Measurements from ENCODE around the gene KIF16B. TPM values are rescaled to one million over a fixed set of nuclear protein-coding genes. Genes with fewer than 3 reads are reported as not detected.

The KIF16B gene
- total and polyA plus RNA-seq, 9 of the 15 experiments (the other 6 are each of a cell fraction or from before 2014, with no cell fraction given) = 1.00 to 10.6 (median 8.5) TPM

DNA sequence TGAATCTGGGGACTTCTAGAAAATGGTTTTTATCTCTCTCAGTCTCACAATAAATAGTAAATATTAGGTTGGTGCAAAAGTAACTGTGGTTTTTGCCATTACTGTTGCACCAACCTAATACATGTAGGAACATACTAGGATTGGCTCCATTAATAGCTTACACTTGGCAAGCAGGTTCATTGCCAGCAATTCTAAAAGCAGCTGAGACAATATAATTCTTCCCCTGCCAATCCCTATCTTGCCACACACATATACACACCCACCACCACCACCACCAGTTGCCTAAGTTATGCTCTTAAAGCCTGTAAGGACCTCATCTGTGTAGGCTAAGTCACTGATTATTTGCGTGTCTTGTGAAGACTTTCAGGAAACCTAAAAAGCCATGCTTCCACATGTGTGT, 145.1 kb downstream of the KIF16B start:
- BruUV-seq (replicated peaks) = no TSS peak
- Histone ChIP-seq H3K27ac (ENCODE audit: extremely low read depth, low read depth, low read length) (no peak overlapping the region), H3K9me3 (replicated peaks; ENCODE audit: control insufficient read depth, insufficient read depth, low read depth, low read length) (no peaks in the 10 kb centered on the region), H3K4me1 (replicated peaks in 1 of 2; ENCODE audit: control insufficient read depth in 2 of 2, insufficient read depth in 2 of 2, low read length in 2 of 2) (no peaks in the 10 kb centered on the region), H4K20me1 (replicated peaks; ENCODE audit: control insufficient read depth, insufficient read depth, low read length) (no peaks in the 10 kb centered on the region), H3K36me3 (ENCODE audit: control insufficient read depth, insufficient read depth, low read length) (peaks cover 2% of the 10 kb centered on the region; the same call in 1 of the 3 replicates), H3K4me3 (no peak overlapping the region), H3K79me2 (ENCODE audit: control insufficient read depth, insufficient read depth, low read length) (no peaks in the 10 kb centered on the region), H3K9me1 (ENCODE audit: control insufficient read depth, insufficient read depth, low read length) (no peaks in the 10 kb centered on the region), H3K9ac (ENCODE audit: insufficient read depth in 1 of 2, low read depth in 2 of 2, low read length in 2 of 2) (no peak overlapping the region), H3K27me3 (ENCODE audit: control insufficient read depth in 2 of 2, insufficient read depth in 2 of 2, low read length in 2 of 2) (no peaks in the 10 kb centered on the region), H2AFZ (ENCODE audit: low read depth, low read length) (no peak overlapping the region), H3K4me2 (ENCODE audit: insufficient read depth, low read length) (no peak overlapping the region)
- ChIA-PET CTCF (ENCODE audit: low intra/inter-chr PET ratio) (no interaction called here), POLR2A (interaction anchor here (1.3 kb wide), 1 partner anchor 9 kb away, joined by 4 read pairs; no protein-coding TSS in a partner anchor)
- in situ Hi-C loops (cut with MboI) = no loop called here
- no peak for ATAC-seq
- 80% methylated on average over 1 of the region's 1 CpG for WGBS (ENCODE audit: insufficient coverage, low coverage, missing lambda C conversion rate)
- no peak for DNase-seq (ENCODE audit: extremely low read depth in 1 of 4, low spot score in 3 of 4)
- intact Hi-C loops (cut with micrococcal nuclease) = no loop called here
- FAIRE-seq = no peak
- no peak for TF ChIP-seq ATF7 (IDR thresholded peaks at IDR 0.05)
- TF ChIP-seq OTX1 (CRISPR knock-in tag; IDR thresholded peaks at IDR 0.05) = no peak
- no peak for TF ChIP-seq SMC3 (conservative IDR thresholded peaks at IDR 0.05; ENCODE audit: insufficient read depth, low read depth, low read length)
- no peak for TF ChIP-seq JUNB (CRISPR knock-in tag; conservative IDR thresholded peaks at IDR 0.05)
- no peak for TF ChIP-seq ARHGAP35 (IDR thresholded peaks at IDR 0.05; ENCODE audit: partially characterized antibody)
- TF ChIP-seq NBN (IDR thresholded peaks at IDR 0.05; ENCODE audit: low read depth) = no peak
- no peak for TF ChIP-seq RBM39 (optimal IDR thresholded peaks at IDR 0.05; ENCODE audit: low read depth, low read length)
- TF ChIP-seq ZNF282 (CRISPR knock-in tag; IDR thresholded peaks at IDR 0.05) = no peak
- no peak for TF ChIP-seq ZNF239 (CRISPR knock-in tag; IDR thresholded peaks at IDR 0.05)
- TF ChIP-seq PYGO2 (tag; IDR thresholded peaks at IDR 0.05) = no peak
- TF ChIP-seq, protein P1, sequence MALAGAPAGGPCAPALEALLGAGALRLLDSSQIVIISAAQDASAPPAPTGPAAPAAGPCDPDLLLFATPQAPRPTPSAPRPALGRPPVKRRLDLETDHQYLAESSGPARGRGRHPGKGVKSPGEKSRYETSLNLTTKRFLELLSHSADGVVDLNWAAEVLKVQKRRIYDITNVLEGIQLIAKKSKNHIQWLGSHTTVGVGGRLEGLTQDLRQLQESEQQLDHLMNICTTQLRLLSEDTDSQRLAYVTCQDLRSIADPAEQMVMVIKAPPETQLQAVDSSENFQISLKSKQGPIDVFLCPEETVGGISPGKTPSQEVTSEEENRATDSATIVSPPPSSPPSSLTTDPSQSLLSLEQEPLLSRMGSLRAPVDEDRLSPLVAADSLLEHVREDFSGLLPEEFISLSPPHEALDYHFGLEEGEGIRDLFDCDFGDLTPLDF (CRISPR knock-in tag; IDR thresholded peaks at IDR 0.05) = no peak
- TF ChIP-seq, protein P2, sequence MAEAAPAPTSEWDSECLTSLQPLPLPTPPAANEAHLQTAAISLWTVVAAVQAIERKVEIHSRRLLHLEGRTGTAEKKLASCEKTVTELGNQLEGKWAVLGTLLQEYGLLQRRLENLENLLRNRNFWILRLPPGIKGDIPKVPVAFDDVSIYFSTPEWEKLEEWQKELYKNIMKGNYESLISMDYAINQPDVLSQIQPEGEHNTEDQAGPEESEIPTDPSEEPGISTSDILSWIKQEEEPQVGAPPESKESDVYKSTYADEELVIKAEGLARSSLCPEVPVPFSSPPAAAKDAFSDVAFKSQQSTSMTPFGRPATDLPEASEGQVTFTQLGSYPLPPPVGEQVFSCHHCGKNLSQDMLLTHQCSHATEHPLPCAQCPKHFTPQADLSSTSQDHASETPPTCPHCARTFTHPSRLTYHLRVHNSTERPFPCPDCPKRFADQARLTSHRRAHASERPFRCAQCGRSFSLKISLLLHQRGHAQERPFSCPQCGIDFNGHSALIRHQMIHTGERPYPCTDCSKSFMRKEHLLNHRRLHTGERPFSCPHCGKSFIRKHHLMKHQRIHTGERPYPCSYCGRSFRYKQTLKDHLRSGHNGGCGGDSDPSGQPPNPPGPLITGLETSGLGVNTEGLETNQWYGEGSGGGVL (CRISPR knock-in tag; IDR thresholded peaks at IDR 0.05) = no peak
- TF ChIP-seq, protein P3, sequence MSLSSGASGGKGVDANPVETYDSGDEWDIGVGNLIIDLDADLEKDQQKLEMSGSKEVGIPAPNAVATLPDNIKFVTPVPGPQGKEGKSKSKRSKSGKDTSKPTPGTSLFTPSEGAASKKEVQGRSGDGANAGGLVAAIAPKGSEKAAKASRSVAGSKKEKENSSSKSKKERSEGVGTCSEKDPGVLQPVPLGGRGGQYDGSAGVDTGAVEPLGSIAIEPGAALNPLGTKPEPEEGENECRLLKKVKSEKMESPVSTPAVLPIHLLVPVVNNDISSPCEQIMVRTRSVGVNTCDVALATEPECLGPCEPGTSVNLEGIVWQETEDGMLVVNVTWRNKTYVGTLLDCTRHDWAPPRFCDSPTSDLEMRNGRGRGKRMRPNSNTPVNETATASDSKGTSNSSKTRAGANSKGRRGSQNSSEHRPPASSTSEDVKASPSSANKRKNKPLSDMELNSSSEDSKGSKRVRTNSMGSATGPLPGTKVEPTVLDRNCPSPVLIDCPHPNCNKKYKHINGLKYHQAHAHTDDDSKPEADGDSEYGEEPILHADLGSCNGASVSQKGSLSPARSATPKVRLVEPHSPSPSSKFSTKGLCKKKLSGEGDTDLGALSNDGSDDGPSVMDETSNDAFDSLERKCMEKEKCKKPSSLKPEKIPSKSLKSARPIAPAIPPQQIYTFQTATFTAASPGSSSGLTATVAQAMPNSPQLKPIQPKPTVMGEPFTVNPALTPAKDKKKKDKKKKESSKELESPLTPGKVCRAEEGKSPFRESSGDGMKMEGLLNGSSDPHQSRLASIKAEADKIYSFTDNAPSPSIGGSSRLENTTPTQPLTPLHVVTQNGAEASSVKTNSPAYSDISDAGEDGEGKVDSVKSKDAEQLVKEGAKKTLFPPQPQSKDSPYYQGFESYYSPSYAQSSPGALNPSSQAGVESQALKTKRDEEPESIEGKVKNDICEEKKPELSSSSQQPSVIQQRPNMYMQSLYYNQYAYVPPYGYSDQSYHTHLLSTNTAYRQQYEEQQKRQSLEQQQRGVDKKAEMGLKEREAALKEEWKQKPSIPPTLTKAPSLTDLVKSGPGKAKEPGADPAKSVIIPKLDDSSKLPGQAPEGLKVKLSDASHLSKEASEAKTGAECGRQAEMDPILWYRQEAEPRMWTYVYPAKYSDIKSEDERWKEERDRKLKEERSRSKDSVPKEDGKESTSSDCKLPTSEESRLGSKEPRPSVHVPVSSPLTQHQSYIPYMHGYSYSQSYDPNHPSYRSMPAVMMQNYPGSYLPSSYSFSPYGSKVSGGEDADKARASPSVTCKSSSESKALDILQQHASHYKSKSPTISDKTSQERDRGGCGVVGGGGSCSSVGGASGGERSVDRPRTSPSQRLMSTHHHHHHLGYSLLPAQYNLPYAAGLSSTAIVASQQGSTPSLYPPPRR (CRISPR knock-in tag; IDR thresholded peaks at IDR 0.05; ENCODE audit: borderline replicate concordance) = no peak
- TF ChIP-seq HMG20B (CRISPR knock-in tag; IDR thresholded peaks at IDR 0.05) = no peak
- TF ChIP-seq POLR2B (IDR thresholded peaks at IDR 0.05; ENCODE audit: low read depth, partially characterized antibody) = no peak
- no peak for TF ChIP-seq POU5F1 (IDR thresholded peaks at IDR 0.05; ENCODE audit: borderline replicate concordance, low read depth, low read length, partially characterized antibody)
